Trophoblast cell (in vitro differentiated cells and primary cell): ENCODE data around the gene LUC7L2.

Experiments
- DNase-seq, 2 donors: peaks; one replicate each; pipeline ENCODE4 v3.0.0-alpha.2; 2016
- H2AFZ ChIP-seq: 2 replicates; pipeline ENCODE4 v1.6.1; 2013; ENCODE audit warnings: low read length, moderate library complexity, mild to moderate bottlenecking; ENCODE audit not compliant: insufficient read depth, poor library complexity
- H2AK5ac ChIP-seq: 2 replicates; pipeline ENCODE4 v1.6.1; 2013; ENCODE audit warnings: mild to moderate bottlenecking, low read length
- H2BK120ac ChIP-seq: 2 replicates; pipeline ENCODE4 v1.6.1; 2013; ENCODE audit warnings: low read length, mild to moderate bottlenecking, moderate library complexity; ENCODE audit not compliant: insufficient read depth, poor library complexity
- H2BK12ac ChIP-seq: 2 replicates; pipeline ENCODE4 v1.6.1; 2013; ENCODE audit warnings: mild to moderate bottlenecking, low read length, moderate library complexity
- H2BK5ac ChIP-seq: 2 replicates; pipeline ENCODE4 v1.6.1; 2013; ENCODE audit warnings: low read length, low read depth, moderate library complexity, mild to moderate bottlenecking; ENCODE audit not compliant: poor library complexity
- H3K14ac ChIP-seq: 2 replicates; pipeline ENCODE4 v1.6.1; 2013; ENCODE audit warnings: mild to moderate bottlenecking, low read length
- H3K18ac ChIP-seq: 2 replicates; pipeline ENCODE4 v1.6.1; 2013; ENCODE audit warnings: mild to moderate bottlenecking, low read length
- H3K23ac ChIP-seq: 2 replicates; pipeline ENCODE4 v1.6.1; 2013; ENCODE audit warnings: low read length
- H3K27ac ChIP-seq: 2 replicates; pipeline ENCODE4 v1.5.1; 2013; ENCODE audit warnings: low read depth, mild to moderate bottlenecking, inconsistent platforms, low read length, moderate library complexity
- H3K27me3 ChIP-seq: 2 replicates; pipeline ENCODE4 v1.6.1; 2013; ENCODE audit warnings: inconsistent platforms, mild to moderate bottlenecking, low read length, moderate library complexity; ENCODE audit not compliant: insufficient read depth
- H3K36me3 ChIP-seq, 2 experiments: 1 replicate in 1 of 2; 2 replicates in 1 of 2; pipeline ENCODE4 v1.6.1; 2013; ENCODE audit warnings: low read length in 2 of 2, mild to moderate bottlenecking in 2 of 2, moderate library complexity in 1 of 2; ENCODE audit not compliant: insufficient read depth in 2 of 2, control insufficient read depth in 1 of 2
- H3K4ac ChIP-seq: 2 replicates; pipeline ENCODE4 v1.6.1; 2013; ENCODE audit warnings: low read depth, mild to moderate bottlenecking, low read length, moderate library complexity
- H3K4me1 ChIP-seq, 2 experiments: 1 replicate in 1 of 2; 2 replicates in 1 of 2; pipeline ENCODE4 v1.6.1; 2013; ENCODE audit warnings: low read length in 2 of 2, mild to moderate bottlenecking in 2 of 2, moderate library complexity in 1 of 2; ENCODE audit not compliant: insufficient read depth in 2 of 2, control insufficient read depth in 1 of 2
- H3K4me2 ChIP-seq: 2 replicates; pipeline ENCODE4 v1.6.1; 2013; ENCODE audit warnings: inconsistent platforms, mild to moderate bottlenecking, low read length, moderate library complexity
- H3K4me3 ChIP-seq: 2 replicates; pipeline ENCODE4 v1.5.1; 2013; ENCODE audit warnings: mild to moderate bottlenecking, low read depth, low read length, inconsistent platforms
- H3K79me1 ChIP-seq: one replicate; pipeline ENCODE4 v1.6.1; 2013; ENCODE audit warnings: low read length
- H3K79me2 ChIP-seq: 2 replicates; pipeline ENCODE4 v1.6.1; 2013; ENCODE audit warnings: low read length, mild to moderate bottlenecking; ENCODE audit not compliant: control insufficient read depth, insufficient read depth, poor library complexity
- H3K9ac ChIP-seq: 2 replicates; pipeline ENCODE4 v1.6.1; 2013; ENCODE audit warnings: mild to moderate bottlenecking, low read length
- H3K9me3 ChIP-seq: 2 replicates; pipeline ENCODE4 v1.6.1; 2013; ENCODE audit warnings: low read depth, mild to moderate bottlenecking, control low read depth, inconsistent platforms, low read length; ENCODE audit not compliant: insufficient read depth
- H4K12ac ChIP-seq: 2 replicates; pipeline ENCODE4 v1.6.1; 2013; ENCODE audit warnings: low read depth, mild to moderate bottlenecking, low read length, moderate library complexity
- H4K8ac ChIP-seq: 2 replicates; pipeline ENCODE4 v1.6.1; 2013; ENCODE audit warnings: low read depth, mild to moderate bottlenecking, low read length, moderate library complexity
- H4K91ac ChIP-seq: one replicate; pipeline ENCODE4 v1.6.1; 2013; ENCODE audit warnings: low read depth, mild to moderate bottlenecking, low read length, moderate library complexity
- WGBS: extraction: QIAGEN DNeasy Blood & Tissue Kit; methylation state at CpG from one replicate; pipeline ENCODE4 v1.1.7; 2013; ENCODE audit warnings: missing lambda C conversion rate; ENCODE audit not compliant: insufficient read length, insufficient coverage; ENCODE audit errors: extremely low coverage; 5-methylcytosine and 5-hydroxymethylcytosine counted together

The LUC7L2 gene

DNA sequence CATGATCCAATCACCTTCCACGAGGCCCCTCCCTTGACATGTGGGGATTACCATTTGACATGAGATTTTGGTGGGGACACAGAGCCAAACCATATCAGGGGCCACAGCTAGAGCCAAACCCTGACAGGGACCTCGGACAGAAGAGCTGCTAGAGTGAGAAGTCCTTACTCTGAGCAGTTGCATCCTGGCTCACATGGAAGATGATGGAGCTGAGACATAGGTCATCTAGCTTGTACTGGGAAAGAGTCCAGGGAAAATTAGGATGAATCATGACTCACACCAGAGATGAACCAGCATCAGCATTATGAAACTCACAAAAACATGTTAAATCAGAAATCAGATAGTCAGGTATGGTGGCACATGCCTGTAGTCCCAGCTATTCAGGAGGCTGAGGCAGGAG is 31.3 kb upstream of the LUC7L2 start:
- no peak overlapping the region for H2AFZ ChIP-seq
- H3K79me1 ChIP-seq = no peaks in the 10 kb centered on the region
- H3K4ac ChIP-seq = no peak overlapping the region
- no peaks in the 10 kb centered on the region for H3K9me3 ChIP-seq
- H3K4me1 ChIP-seq = no peaks in the 10 kb centered on the region
- no peak overlapping the region for H2BK12ac ChIP-seq
- no peak overlapping the region for H3K4me3 ChIP-seq
- no peak overlapping the region for H3K23ac ChIP-seq
- H3K36me3 ChIP-seq = no peaks in the 10 kb centered on the region
- H4K12ac ChIP-seq = no peak overlapping the region
- H4K91ac ChIP-seq = no peak overlapping the region
- H3K9ac ChIP-seq = no peak overlapping the region
- peak in 1 of 2 donors; percentile 75 for DNase-seq
- H2BK120ac ChIP-seq = no peak overlapping the region
- no peak overlapping the region for H3K18ac ChIP-seq
- no peak overlapping the region for H4K8ac ChIP-seq
- no peak overlapping the region for H3K4me2 ChIP-seq
- no peak overlapping the region for H2AK5ac ChIP-seq
- H3K79me2 ChIP-seq = no peaks in the 10 kb centered on the region
- no peak overlapping the region for H3K14ac ChIP-seq
- H3K27ac ChIP-seq = no peak overlapping the region
- no peaks in the 10 kb centered on the region for H3K27me3 ChIP-seq
- H2BK5ac ChIP-seq = no peak overlapping the region
- no CpG with 5 or more reads among the region's 2 CpGs for WGBS

DNA sequence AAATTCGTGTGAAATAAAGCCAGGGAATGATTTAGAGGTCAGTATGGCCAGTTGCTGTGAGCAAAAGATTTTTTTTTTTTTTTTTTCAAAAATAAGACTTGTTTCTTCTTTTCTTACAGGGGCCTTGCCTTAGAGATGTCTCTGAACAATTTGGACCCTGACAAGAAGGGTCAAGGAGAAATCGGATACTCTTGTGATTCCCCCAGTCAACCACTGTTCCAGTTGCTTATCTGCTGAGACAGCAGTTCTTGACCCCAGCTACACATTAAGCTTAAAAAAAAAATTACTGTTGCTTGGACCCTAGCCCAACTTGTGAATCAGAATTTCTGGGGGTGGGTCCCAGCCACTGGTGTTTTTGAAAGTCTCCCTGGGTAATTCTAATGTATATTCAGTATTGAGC is 30.6 kb upstream of the LUC7L2 start:
- Histone ChIP-seq H3K27me3 (no peaks in the 10 kb centered on the region), H2BK12ac (no peak overlapping the region), H3K79me2 (no peaks in the 10 kb centered on the region), H2BK5ac (no peak overlapping the region), H3K27ac (no peak overlapping the region), H3K4me3 (no peak overlapping the region), H3K9ac (no peak overlapping the region), H2AFZ (no peak overlapping the region), H3K4me2 (no peak overlapping the region), H4K91ac (no peak overlapping the region), H3K36me3 (no peaks in the 10 kb centered on the region), H2BK120ac (no peak overlapping the region), H3K18ac (no peak overlapping the region), H4K8ac (no peak overlapping the region), H3K4me1 (no peaks in the 10 kb centered on the region), H4K12ac (no peak overlapping the region), H3K14ac (no peak overlapping the region), H2AK5ac (no peak overlapping the region), H3K79me1 (no peaks in the 10 kb centered on the region), H3K9me3 (no peaks in the 10 kb centered on the region), H3K4ac (no peak overlapping the region), H3K23ac (no peak overlapping the region)
- WGBS = no CpG with 5 or more reads among the region's 2 CpGs
- DNase-seq = no peak

DNA sequence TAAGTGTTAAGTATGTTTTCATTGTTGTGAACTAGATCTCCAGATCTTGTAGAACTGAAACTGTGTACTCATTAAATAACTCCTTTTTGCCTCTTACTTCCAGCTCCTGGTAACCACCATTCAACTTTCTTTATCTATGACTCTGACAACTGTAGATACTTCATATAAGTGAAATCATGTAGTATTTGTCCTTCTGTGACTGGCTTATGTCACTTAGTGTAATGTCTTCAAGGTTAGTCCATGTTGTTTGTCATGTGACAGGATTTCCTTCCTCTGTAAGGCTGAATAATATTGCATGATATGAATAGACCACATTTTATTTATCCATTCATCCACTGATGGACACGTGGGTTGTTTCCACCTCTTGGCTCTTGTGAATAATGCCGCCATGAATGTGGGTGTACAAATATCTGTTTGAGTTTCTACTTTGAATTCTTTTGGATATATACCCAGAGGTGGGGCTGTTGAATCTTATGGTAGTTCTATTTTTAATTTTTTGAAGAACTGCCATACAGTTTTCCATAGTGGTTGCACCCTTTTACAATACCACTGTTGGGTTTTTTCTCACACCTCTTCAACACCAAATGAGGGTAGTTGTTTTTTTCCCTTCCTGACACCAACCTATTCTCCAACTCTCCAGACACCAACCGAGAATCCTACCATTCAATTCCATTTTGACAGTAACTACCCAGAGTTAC is 29.2 kb upstream of the LUC7L2 start:
- no peaks in the 10 kb centered on the region for H3K4me1 ChIP-seq
- no peak overlapping the region for H2AK5ac ChIP-seq
- no CpG with 5 or more reads among the region's 3 CpGs for WGBS
- H2BK120ac ChIP-seq = no peak overlapping the region
- no peak overlapping the region for H4K8ac ChIP-seq
- no peaks in the 10 kb centered on the region for H3K36me3 ChIP-seq
- H3K79me1 ChIP-seq = no peaks in the 10 kb centered on the region
- H3K23ac ChIP-seq = no peak overlapping the region
- no peak overlapping the region for H3K4me2 ChIP-seq
- no peak overlapping the region for H3K18ac ChIP-seq
- H2BK5ac ChIP-seq = no peak overlapping the region
- no peaks in the 10 kb centered on the region for H3K79me2 ChIP-seq
- H3K9ac ChIP-seq = no peak overlapping the region
- H3K9me3 ChIP-seq = no peaks in the 10 kb centered on the region
- H3K14ac ChIP-seq = no peak overlapping the region
- no peak overlapping the region for H2AFZ ChIP-seq
- DNase-seq = no peak
- no peak overlapping the region for H3K4ac ChIP-seq
- no peak overlapping the region for H4K12ac ChIP-seq
- no peak overlapping the region for H3K27ac ChIP-seq
- no peak overlapping the region for H3K4me3 ChIP-seq
- H4K91ac ChIP-seq = no peak overlapping the region
- H3K27me3 ChIP-seq = no peaks in the 10 kb centered on the region
- no peak overlapping the region for H2BK12ac ChIP-seq

DNA sequence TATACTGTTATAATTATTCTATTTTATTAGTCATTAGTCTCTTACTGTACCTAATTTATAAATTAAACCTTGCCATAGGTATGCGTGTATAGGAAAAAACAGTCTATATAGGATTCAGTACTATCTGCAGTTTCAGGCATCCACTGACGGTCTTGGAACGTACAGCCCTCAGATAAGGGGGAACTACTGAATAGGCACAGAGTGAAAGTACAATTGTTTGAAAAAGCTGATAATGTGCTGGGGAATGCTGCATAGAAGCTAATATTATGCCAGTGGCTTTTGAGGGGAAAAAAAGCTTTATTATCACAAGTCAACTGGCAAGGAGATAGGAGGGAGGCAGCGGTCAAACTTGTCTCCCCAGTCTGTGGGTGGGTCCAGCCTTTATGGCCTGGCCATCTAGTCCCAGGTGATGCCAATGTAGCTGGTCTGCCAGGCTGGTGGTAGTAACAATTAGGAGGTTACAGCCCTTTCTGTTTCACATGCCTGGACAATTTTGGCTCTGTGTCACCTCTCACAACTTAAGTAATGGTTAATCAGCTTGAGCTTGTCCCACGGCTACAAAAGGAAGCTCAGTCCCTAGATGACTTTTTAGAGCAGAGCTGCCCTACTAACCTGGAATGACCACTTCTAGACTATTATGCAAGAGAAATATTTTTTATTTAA is 26.9 kb upstream of the LUC7L2 start:
- Histone ChIP-seq H3K4me3 (no peak overlapping the region), H3K4ac (no peak overlapping the region), H3K79me2 (no peaks in the 10 kb centered on the region), H3K9ac (no peak overlapping the region), H2AK5ac (no peak overlapping the region), H2BK12ac (no peak overlapping the region), H3K79me1 (no peaks in the 10 kb centered on the region), H2BK120ac (no peak overlapping the region), H3K27me3 (no peaks in the 10 kb centered on the region), H3K27ac (no peak overlapping the region), H3K18ac (no peak overlapping the region), H3K9me3 (no peaks in the 10 kb centered on the region), H3K4me2 (no peak overlapping the region), H3K4me1 (no peaks in the 10 kb centered on the region), H4K91ac (no peak overlapping the region), H3K14ac (no peak overlapping the region), H2AFZ (no peak overlapping the region), H2BK5ac (no peak overlapping the region), H4K8ac (no peak overlapping the region), H3K36me3 (no peaks in the 10 kb centered on the region), H3K23ac (no peak overlapping the region), H4K12ac (no peak overlapping the region)
- WGBS = no CpG with 5 or more reads among the region's 5 CpGs
- DNase-seq = no peak
